Astrocyte (in vitro differentiated cells and primary cell): ENCODE measurements around the gene KLK7. TPM values are rescaled to one million over a fixed set of nuclear protein-coding genes. Genes with fewer than 3 reads are reported as not detected.

Source experiments
- DNase-seq: peaks from one replicate; pipeline ENCODE4 v3.0.0-alpha.2; 2010; ENCODE audit warnings: low read depth
- FAIRE-seq: peaks from 2 replicates; lab custom pipeline; 2011; peaks lifted over from hg19 to GRCh38; lab: Jason Lieb, UNC
- H2AFZ ChIP-seq: 2 replicates; pipeline ENCODE4 v1.6.0; 2012; ENCODE audit warnings: low read depth, low read length, inconsistent platforms
- H3K27ac ChIP-seq: 2 replicates; pipeline ENCODE4 v1.5.1; 2011; ENCODE audit warnings: low read depth, low read length, inconsistent platforms
- H3K27me3 ChIP-seq: 2 replicates; pipeline ENCODE4 v1.6.0; 2011; ENCODE audit warnings: low read length, inconsistent platforms; ENCODE audit not compliant: insufficient read depth
- H3K36me3 ChIP-seq: 2 replicates; pipeline ENCODE4 v1.5.1; 2011; ENCODE audit warnings: low read length, inconsistent platforms; ENCODE audit not compliant: insufficient read depth
- H3K4me1 ChIP-seq: 2 replicates; pipeline ENCODE4 v1.5.1; 2011; ENCODE audit warnings: low read length, inconsistent platforms; ENCODE audit not compliant: insufficient read depth
- H3K4me2 ChIP-seq: 2 replicates; pipeline ENCODE4 v1.6.0; 2012; ENCODE audit warnings: low read length, inconsistent platforms
- H3K4me3 ChIP-seq: 2 replicates; pipeline ENCODE4 v1.5.1; 2011; ENCODE audit warnings: low read depth, mild to moderate bottlenecking, low read length, inconsistent platforms; ENCODE audit not compliant: insufficient read depth
- H3K79me2 ChIP-seq: 2 replicates; pipeline ENCODE4 v1.6.0; 2012; ENCODE audit warnings: mild to moderate bottlenecking, low read length, inconsistent platforms; ENCODE audit not compliant: insufficient read depth
- H3K9ac ChIP-seq: 2 replicates; pipeline ENCODE4 v1.6.0; 2012; ENCODE audit warnings: mild to moderate bottlenecking, low read length, inconsistent platforms
- H3K9me3 ChIP-seq: 2 replicates; pipeline ENCODE4 v1.5.1; 2012; ENCODE audit warnings: low read depth, mild to moderate bottlenecking, low read length, inconsistent platforms; ENCODE audit not compliant: insufficient read depth
- H4K20me1 ChIP-seq: 2 replicates; pipeline ENCODE4 v1.6.0; 2012; ENCODE audit warnings: low read length, inconsistent platforms; ENCODE audit not compliant: insufficient read depth
- H3K27ac Mint-ChIP-seq: one replicate; pipeline ENCODE4 v1.8.0; 2021; ENCODE audit warnings: mild to moderate bottlenecking, mixed read lengths; ENCODE audit not compliant: unreplicated experiment
- H3K27me3 Mint-ChIP-seq: one replicate; pipeline ENCODE4 v1.8.0; 2021; ENCODE audit warnings: low read depth, mixed read lengths; ENCODE audit not compliant: unreplicated experiment
- H3K36me3 Mint-ChIP-seq: one replicate; pipeline ENCODE4 v1.8.0; 2021; ENCODE audit warnings: low read depth, mixed read lengths; ENCODE audit not compliant: unreplicated experiment
- H3K4me1 Mint-ChIP-seq: one replicate; pipeline ENCODE4 v1.8.0; 2021; ENCODE audit warnings: low read depth, mixed read lengths; ENCODE audit not compliant: unreplicated experiment
- H3K4me3 Mint-ChIP-seq: one replicate; pipeline ENCODE4 v1.8.0; 2021; ENCODE audit warnings: mild to moderate bottlenecking, moderate library complexity, mixed read lengths; ENCODE audit not compliant: unreplicated experiment
- H3K9me3 Mint-ChIP-seq: one replicate; pipeline ENCODE4 v1.8.0; 2021; ENCODE audit warnings: mild to moderate bottlenecking, mixed read lengths; ENCODE audit not compliant: unreplicated experiment
- EZH2 ChIP-seq: IDR thresholded peaks from 2 replicates; pipeline ENCODE4 v1.6.1; 2012; ENCODE audit warnings: mild to moderate bottlenecking, low read length, inconsistent platforms; ENCODE audit not compliant: insufficient read depth
- total RNA-seq: library from RNA; stranded (reverse); gene quantifications from 2 replicates; pipeline ENCODE4 v1.2.1, GENCODE V29; 2021
- TF ChIP-seq, protein P1 (sequence below): IDR thresholded peaks from 2 replicates; pipeline ENCODE4 v1.5.1; 2011; ENCODE audit warnings: low read depth, mild to moderate bottlenecking, inconsistent platforms, low read length, moderate library complexity; ENCODE audit not compliant: insufficient read depth

KLK7 gene
- total RNA-seq, 1 donor from 2014 or later, result not detected

GRCh38 chr19:50931023-50931422, 52.7 kb downstream of the KLK7 start:
- H3K4me1 Mint-ChIP-seq, result no peaks in the 10 kb centered on the region
- Histone ChIP-seq H3K4me2 (no peak overlapping the region), H2AFZ (no peak overlapping the region), H3K4me1 (no peaks in the 10 kb centered on the region), H3K27me3 (no peaks in the 10 kb centered on the region), H3K79me2 (no peaks in the 10 kb centered on the region), H3K27ac (no peak overlapping the region), H4K20me1 (no peaks in the 10 kb centered on the region), H3K9ac (no peak overlapping the region), H3K4me3 (no peak overlapping the region), H3K9me3 (no peaks in the 10 kb centered on the region), H3K36me3 (no peaks in the 10 kb centered on the region)
- DNase-seq (no peak), FAIRE-seq (no peak)
- no peak overlapping the region for H3K27ac Mint-ChIP-seq
- H3K4me3 Mint-ChIP-seq, result no peak overlapping the region
- no peak for TF ChIP-seq EZH2
- TF ChIP-seq, protein P1, sequence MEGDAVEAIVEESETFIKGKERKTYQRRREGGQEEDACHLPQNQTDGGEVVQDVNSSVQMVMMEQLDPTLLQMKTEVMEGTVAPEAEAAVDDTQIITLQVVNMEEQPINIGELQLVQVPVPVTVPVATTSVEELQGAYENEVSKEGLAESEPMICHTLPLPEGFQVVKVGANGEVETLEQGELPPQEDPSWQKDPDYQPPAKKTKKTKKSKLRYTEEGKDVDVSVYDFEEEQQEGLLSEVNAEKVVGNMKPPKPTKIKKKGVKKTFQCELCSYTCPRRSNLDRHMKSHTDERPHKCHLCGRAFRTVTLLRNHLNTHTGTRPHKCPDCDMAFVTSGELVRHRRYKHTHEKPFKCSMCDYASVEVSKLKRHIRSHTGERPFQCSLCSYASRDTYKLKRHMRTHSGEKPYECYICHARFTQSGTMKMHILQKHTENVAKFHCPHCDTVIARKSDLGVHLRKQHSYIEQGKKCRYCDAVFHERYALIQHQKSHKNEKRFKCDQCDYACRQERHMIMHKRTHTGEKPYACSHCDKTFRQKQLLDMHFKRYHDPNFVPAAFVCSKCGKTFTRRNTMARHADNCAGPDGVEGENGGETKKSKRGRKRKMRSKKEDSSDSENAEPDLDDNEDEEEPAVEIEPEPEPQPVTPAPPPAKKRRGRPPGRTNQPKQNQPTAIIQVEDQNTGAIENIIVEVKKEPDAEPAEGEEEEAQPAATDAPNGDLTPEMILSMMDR, result no peak
- peaks cover 35% of the 10 kb centered on the region for H3K27me3 Mint-ChIP-seq
- no peaks in the 10 kb centered on the region for H3K36me3 Mint-ChIP-seq
- peaks cover 2% of the 10 kb centered on the region for H3K9me3 Mint-ChIP-seq

GRCh38 chr19:50928831-50929230, 54.9 kb downstream of the KLK7 start:
- no peak for TF ChIP-seq EZH2
- TF ChIP-seq, protein P1, result no peak
- Mint-ChIP-seq H3K4me1 (no peaks in the 10 kb centered on the region), H3K27me3 (peaks cover 30% of the 10 kb centered on the region), H3K36me3 (no peaks in the 10 kb centered on the region), H3K27ac (no peak overlapping the region), H3K9me3 (peaks cover 2% of the 10 kb centered on the region), H3K4me3 (no peak overlapping the region)
- no peaks in the 10 kb centered on the region for H3K9me3 ChIP-seq
- no peaks in the 10 kb centered on the region for H3K27me3 ChIP-seq
- H3K36me3 ChIP-seq, result no peaks in the 10 kb centered on the region
- H4K20me1 ChIP-seq, result no peaks in the 10 kb centered on the region
- FAIRE-seq, result no peak
- H3K79me2 ChIP-seq, result no peaks in the 10 kb centered on the region
- H3K4me3 ChIP-seq, result no peak overlapping the region
- no peak overlapping the region for H3K9ac ChIP-seq
- DNase-seq, result no peak
- H3K4me1 ChIP-seq, result no peaks in the 10 kb centered on the region
- H3K4me2 ChIP-seq, result no peak overlapping the region
- no peak overlapping the region for H3K27ac ChIP-seq
- no peak overlapping the region for H2AFZ ChIP-seq

Other genes starting within 250 kb of the KLK7 start
- not detected in 2 replicates for gene GPR32, start 213.5 kb downstream of the KLK7 start, total RNA-seq
- not detected in 2 replicates for gene ACP4, start 193.5 kb downstream of the KLK7 start, total RNA-seq
- not detected in 2 replicates for gene KLK1, start 160.1 kb downstream of the KLK7 start, total RNA-seq
- gene KLK15, start 150.3 kb downstream of the KLK7 start, total RNA-seq, result not detected in 2 replicates
- not detected in 2 replicates for gene KLK3, start 129.0 kb downstream of the KLK7 start, total RNA-seq
- gene KLK2, start 110.5 kb downstream of the KLK7 start, total RNA-seq, result not detected in 2 replicates
- gene KLK4, start 72.5 kb downstream of the KLK7 start, total RNA-seq, result not detected in 2 replicates
- not detected in 2 replicates for gene KLK5, start 30.9 kb downstream of the KLK7 start, total RNA-seq
- gene KLK6, start 14.3 kb downstream of the KLK7 start, total RNA-seq, result 2.7 and 3.5 TPM in 2 replicates
- not detected in 2 replicates for gene KLK8, start 17.7 kb upstream of the KLK7 start, total RNA-seq
- 0.19 and 0.30 TPM in 2 replicates for gene KLK10, start 35.8 kb upstream of the KLK7 start, total RNA-seq
- gene KLK11, start 42.7 kb upstream of the KLK7 start, total RNA-seq, result not detected in 2 replicates
- not detected in 2 replicates for gene KLK12, start 51.1 kb upstream of the KLK7 start, total RNA-seq
- 0.32 TPM in 1 of 2 replicates, not detected in the other for gene KLK13, start 81.2 kb upstream of the KLK7 start, total RNA-seq
- gene KLK14, start 99.0 kb upstream of the KLK7 start, total RNA-seq, result 0.23 and 0.31 TPM in 2 replicates
- 6.4 and 7.4 TPM in 2 replicates for gene CTU1, start 124.5 kb upstream of the KLK7 start, total RNA-seq
- gene SIGLEC9, start 141.0 kb upstream of the KLK7 start, total RNA-seq, result not detected in 2 replicates
- gene SIGLEC7, start 158.4 kb upstream of the KLK7 start, total RNA-seq, result not detected in 2 replicates
- not detected in 2 replicates for gene CD33, start 241.2 kb upstream of the KLK7 start, total RNA-seq